GM18519 (cell line): Measurements from ENCODE around the gene SDS.

Experiments used
- ATAC-seq: cut with Tn5 transposase; IDR thresholded peaks from one replicate; pipeline ENCODE4 v1.9.1; 2021; ENCODE audit warnings: mild to moderate bottlenecking, moderate library complexity; ENCODE audit not compliant: unreplicated experiment, low FRiP score

SDS gene

GRCh38 chr12:113403435-113404415 is at the start of gene SDS:
TSS of gene SDS (minus strand) at chr12:113403887. CDS start at chr12:113399708, 4,179 bp downstream.
- ATAC-seq = no peak

GRCh38 chr12:113453330-113453729 is 49.6 kb upstream of the SDS start:
- no peak for ATAC-seq

- no peak for ATAC-seq
Observed at GRCh38 chr12:113452458-113452857, 48.8 kb upstream of the SDS start.

GRCh38 chr12:113449839-113450238 is 46.2 kb upstream of the SDS start:
- ATAC-seq = no peak

- ATAC-seq = no peak
Observed at GRCh38 chr12:113449299-113449698, 45.6 kb upstream of the SDS start.

- no peak for ATAC-seq
Observed at GRCh38 chr12:113448873-113449272, 45.2 kb upstream of the SDS start.

GRCh38 chr12:113445544-113446171 is 42.0 kb upstream of the SDS start:
- no peak for ATAC-seq

- no peak for ATAC-seq
Observed at GRCh38 chr12:113443030-113443539, 39.4 kb upstream of the SDS start.

- no peak for ATAC-seq
Observed at GRCh38 chr12:113440947-113441782, 37.5 kb upstream of the SDS start.

GRCh38 chr12:113440336-113440735 is 36.6 kb upstream of the SDS start:
- no peak for ATAC-seq

- ATAC-seq = no peak
Observed at GRCh38 chr12:113439606-113440030, 35.9 kb upstream of the SDS start.

- ATAC-seq = no peak
Observed at GRCh38 chr12:113439301-113439597, 35.6 kb upstream of the SDS start.

GRCh38 chr12:113438523-113439300 is 35.0 kb upstream of the SDS start:
- no peak for ATAC-seq

- no peak for ATAC-seq
Observed at GRCh38 chr12:113437729-113438100, 34.0 kb upstream of the SDS start.

- ATAC-seq = no peak
Observed at GRCh38 chr12:113436993-113437728, 33.5 kb upstream of the SDS start.

GRCh38 chr12:113436586-113436985 is 32.9 kb upstream of the SDS start:
- ATAC-seq = no peak

GRCh38 chr12:113435367-113435766 is 31.7 kb upstream of the SDS start:
- ATAC-seq = no peak

- ATAC-seq = no peak
Observed at GRCh38 chr12:113432986-113433385, 29.3 kb upstream of the SDS start.

- ATAC-seq = no peak
Observed at GRCh38 chr12:113428482-113428881, 24.8 kb upstream of the SDS start.
